Cardiac muscle cell (in vitro differentiated cells and primary cell): ENCODE data around the gene GLT6D1. TPM values are rescaled to one million over a fixed set of nuclear protein-coding genes. Genes with fewer than 3 reads are reported as not detected.

Experiments used
- DNase-seq, 2 donors: peaks; one replicate each; pipeline versions ENCODE4 v3.0.0 to v3.0.0-alpha.2; 2010 to 2017; ENCODE audit warnings: low read depth in 1 of 2, low spot score in 1 of 2
- H3K27ac ChIP-seq: fragments of 200-600 bp; sonication (generic); 2 replicates; pipeline ENCODE4 v1.5.1; 2016
- H3K27me3 ChIP-seq: fragments of 200-600 bp; sonication (generic); 2 replicates; pipeline ENCODE4 v1.6.0; 2016; ENCODE audit warnings: control low read depth
- H3K36me3 ChIP-seq: fragments of 200-600 bp; sonication (generic); 2 replicates; pipeline ENCODE4 v1.5.1; 2016; ENCODE audit warnings: control low read depth
- H3K4me1 ChIP-seq: fragments of 200-600 bp; sonication (generic); 2 replicates; pipeline ENCODE4 v1.8.1; 2017; ENCODE audit warnings: low read depth, mild to moderate bottlenecking, mixed run types
- H3K4me3 ChIP-seq: fragments of 200-600 bp; sonication (generic); 2 replicates; pipeline ENCODE4 v1.5.1; 2016; ENCODE audit warnings: mild to moderate bottlenecking
- H3K9me3 ChIP-seq: fragments of 200-600 bp; sonication (generic); 2 replicates; pipeline ENCODE4 v1.5.1; 2017; ENCODE audit warnings: low read depth, mild to moderate bottlenecking, control low read depth
- polyA plus RNA-seq: library from polyadenylated mRNA; unstranded; fragments of >200 nt; fragmentation: Nextera tagmentation; extraction: Ambion mirVana; gene quantifications from 2 replicates; pipeline ENCODE4 v1.2.1, GENCODE V29; 2016
- total RNA-seq: library from RNA; depleted of rRNA; stranded (reverse); fragments of >200 nt; gene quantifications from 2 replicates; pipeline ENCODE4 v1.2.3, GENCODE V29; 2016
- TF ChIP-seq, protein P1 (sequence below): IDR thresholded peaks from 2 replicates; pipeline ENCODE4 v1.5.1; 2012; ENCODE audit warnings: low read depth, mild to moderate bottlenecking, low read length

Gene GLT6D1
- total and polyA plus RNA-seq, 2 experiments from 2014 or later = not detected

- TF ChIP-seq, protein P1, sequence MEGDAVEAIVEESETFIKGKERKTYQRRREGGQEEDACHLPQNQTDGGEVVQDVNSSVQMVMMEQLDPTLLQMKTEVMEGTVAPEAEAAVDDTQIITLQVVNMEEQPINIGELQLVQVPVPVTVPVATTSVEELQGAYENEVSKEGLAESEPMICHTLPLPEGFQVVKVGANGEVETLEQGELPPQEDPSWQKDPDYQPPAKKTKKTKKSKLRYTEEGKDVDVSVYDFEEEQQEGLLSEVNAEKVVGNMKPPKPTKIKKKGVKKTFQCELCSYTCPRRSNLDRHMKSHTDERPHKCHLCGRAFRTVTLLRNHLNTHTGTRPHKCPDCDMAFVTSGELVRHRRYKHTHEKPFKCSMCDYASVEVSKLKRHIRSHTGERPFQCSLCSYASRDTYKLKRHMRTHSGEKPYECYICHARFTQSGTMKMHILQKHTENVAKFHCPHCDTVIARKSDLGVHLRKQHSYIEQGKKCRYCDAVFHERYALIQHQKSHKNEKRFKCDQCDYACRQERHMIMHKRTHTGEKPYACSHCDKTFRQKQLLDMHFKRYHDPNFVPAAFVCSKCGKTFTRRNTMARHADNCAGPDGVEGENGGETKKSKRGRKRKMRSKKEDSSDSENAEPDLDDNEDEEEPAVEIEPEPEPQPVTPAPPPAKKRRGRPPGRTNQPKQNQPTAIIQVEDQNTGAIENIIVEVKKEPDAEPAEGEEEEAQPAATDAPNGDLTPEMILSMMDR = no peak
- no peaks in the 10 kb centered on the region for H3K4me1 ChIP-seq
- no peaks in the 10 kb centered on the region for H3K9me3 ChIP-seq
- no peak overlapping the region for H3K27ac ChIP-seq
- no peak for DNase-seq
- H3K27me3 ChIP-seq = no peaks in the 10 kb centered on the region
- no peaks in the 10 kb centered on the region for H3K36me3 ChIP-seq
- no peak overlapping the region for H3K4me3 ChIP-seq
These were observed 28.0 kb downstream of the GLT6D1 start for GRCh38 chr9:135611142-135611874.

- Histone ChIP-seq H3K9me3 (no peaks in the 10 kb centered on the region), H3K27me3 (no peaks in the 10 kb centered on the region), H3K27ac (no peak overlapping the region), H3K36me3 (no peaks in the 10 kb centered on the region), H3K4me1 (no peaks in the 10 kb centered on the region), H3K4me3 (no peak overlapping the region)
- no peak for DNase-seq
- TF ChIP-seq, protein P1 = no peak
These were observed 28.8 kb downstream of the GLT6D1 start for GRCh38 chr9:135610290-135611141.

- Histone ChIP-seq H3K4me1 (no peaks in the 10 kb centered on the region), H3K9me3 (no peaks in the 10 kb centered on the region), H3K27ac (no peak overlapping the region), H3K27me3 (no peaks in the 10 kb centered on the region), H3K4me3 (no peak overlapping the region), H3K36me3 (no peaks in the 10 kb centered on the region)
- no peak for DNase-seq
- TF ChIP-seq, protein P1 = no peak
These were observed 29.9 kb downstream of the GLT6D1 start for GRCh38 chr9:135609366-135609955.

DNA sequence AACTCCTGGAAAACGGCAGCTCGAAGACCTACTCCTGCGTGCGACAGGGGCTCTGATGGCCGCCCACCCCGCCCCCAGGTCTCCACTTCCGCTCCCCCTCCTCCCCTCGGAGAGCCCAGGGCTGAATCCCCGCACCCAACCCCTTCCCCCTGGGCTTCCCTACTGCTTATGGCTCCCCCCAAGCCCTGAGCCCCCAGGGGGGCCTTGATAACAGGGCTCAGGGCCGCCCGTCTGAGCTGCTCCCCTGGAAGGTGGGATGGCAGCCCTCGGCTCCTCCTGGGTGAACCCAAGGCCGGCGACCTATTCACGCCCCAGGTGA lies 30.4 kb downstream of the GLT6D1 start:
- H3K27ac ChIP-seq = no peak overlapping the region
- H3K9me3 ChIP-seq = no peaks in the 10 kb centered on the region
- no peaks in the 10 kb centered on the region for H3K27me3 ChIP-seq
- H3K4me1 ChIP-seq = no peaks in the 10 kb centered on the region
- TF ChIP-seq, protein P1 = no peak
- no peak overlapping the region for H3K4me3 ChIP-seq
- no peak for DNase-seq
- no peaks in the 10 kb centered on the region for H3K36me3 ChIP-seq

DNA sequence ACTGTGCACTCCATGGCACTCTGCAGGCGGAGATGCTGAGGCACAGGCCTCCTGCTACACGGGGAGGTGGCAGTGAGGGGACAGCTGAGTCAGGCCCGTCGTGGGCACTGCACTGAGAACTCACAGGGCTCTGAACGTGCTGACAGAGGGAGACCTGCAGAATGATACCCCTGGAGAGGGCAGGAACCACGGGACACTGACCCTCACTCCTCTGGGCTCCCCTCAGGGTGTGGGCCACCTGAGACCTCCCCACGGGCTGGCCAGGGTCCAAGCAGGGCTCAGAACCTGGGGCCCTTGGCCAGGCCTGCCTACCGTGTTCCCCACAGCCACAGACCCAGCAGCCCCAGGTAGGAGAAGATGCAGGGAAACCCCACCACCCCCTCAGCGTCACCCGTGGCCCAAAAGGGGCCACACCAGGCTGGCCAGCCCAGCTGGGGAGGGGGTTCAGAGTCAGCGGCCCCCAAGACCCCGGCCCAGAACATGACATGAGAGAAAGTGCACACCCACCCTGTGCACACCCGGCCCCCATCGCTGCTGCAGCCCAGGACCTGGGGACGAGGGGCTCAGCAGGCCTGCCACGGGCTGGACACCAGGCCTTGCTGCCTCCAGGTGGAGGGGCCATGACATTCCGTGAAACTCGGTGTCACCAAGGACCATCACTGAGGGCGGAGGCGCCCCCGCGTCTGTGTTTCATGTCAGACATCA lies 30.9 kb downstream of the GLT6D1 start:
- no peak for DNase-seq
- TF ChIP-seq, protein P1 = no peak
- no peak overlapping the region for H3K4me3 ChIP-seq
- H3K36me3 ChIP-seq = no peaks in the 10 kb centered on the region
- no peak overlapping the region for H3K27ac ChIP-seq
- H3K4me1 ChIP-seq = no peaks in the 10 kb centered on the region
- H3K27me3 ChIP-seq = no peaks in the 10 kb centered on the region
- no peaks in the 10 kb centered on the region for H3K9me3 ChIP-seq
